GM12878 (cell line): ENCODE results near the gene IFT25. TPM values are rescaled to one million over a fixed set of nuclear protein-coding genes. Genes with fewer than 3 reads are reported as not detected.
"Not testable (repeated sequence)": the region's sequence is repeated elsewhere in the genome, so short reads cannot be mapped to it uniquely, and the experiment has no call there.

Experiments used
- ATAC-seq: fragments of 200-7000 bp; cut with Tn5 transposase; 3 replicates; pipeline ENCODE4 v1.9.1; 2020; ENCODE audit warnings: mild to moderate bottlenecking, moderate library complexity
- BruUV-seq: library from RNA; stranded (reverse); fragments of 400-500 nt; replicated peaks from 2 replicates; lab custom pipeline; 2021; lab: Mats Ljungman, UMichigan
- CTCF ChIA-PET: fragments of 300-600 bp; sonication (Branson Sonifier 250); formaldehyde crosslinking; extraction: SDS; loops from one replicate; lab custom pipeline; 2021; ENCODE audit warnings: inconsistent platforms; lab: Yijun Ruan, JAX
- POLR2A ChIA-PET: fragments of 350-600 bp; formaldehyde crosslinking; extraction: SDS; loops from one replicate; lab custom pipeline; 2021; ENCODE audit warnings: inconsistent platforms; lab: Charles Lee
- RAD21 ChIA-PET: fragments of 300-600 bp; sonication (Branson Sonifier 250); formaldehyde crosslinking; loops from one replicate; lab custom pipeline; 2023; ENCODE audit warnings: antibody characterized with exemption; ENCODE audit not compliant: unreplicated experiment; lab: Charles Lee
- SMC1A ChIA-PET: fragments of 300-600 bp; sonication (Branson Sonifier 250); formaldehyde crosslinking; loops from one replicate; lab custom pipeline; 2023; ENCODE audit not compliant: unreplicated experiment, uncharacterized antibody; lab: Charles Lee
- DNase-seq: peaks from one replicate; pipeline ENCODE4 v3.0.0-alpha.2; 2011; ENCODE audit warnings: low read depth, low spot score
- FAIRE-seq: peaks from 3 replicates; lab custom pipeline; 2011; peaks lifted over from hg19 to GRCh38; lab: Jason Lieb, UNC
- H2AFZ ChIP-seq: 2 replicates; pipeline ENCODE4 v1.6.0; 2011; ENCODE audit warnings: low read depth, low read length, control low read depth; ENCODE audit not compliant: control insufficient read depth
- H3K27ac ChIP-seq: 2 replicates; pipeline ENCODE4 v1.5.1; 2011; ENCODE audit warnings: control low read depth; ENCODE audit not compliant: control insufficient read depth, insufficient read depth
- H3K27me3 ChIP-seq, 2 experiments: replicated peaks in 1 of 2; 2 replicates each; pipeline versions ENCODE4 v1.6.0 to v1.6.1; 2011; ENCODE audit warnings: low read length in 1 of 2; ENCODE audit not compliant: control insufficient read depth in 2 of 2, insufficient read depth in 2 of 2
- H3K36me3 ChIP-seq, 2 experiments: 2 replicates each; pipeline ENCODE4 v1.5.1; 2011; ENCODE audit warnings: low read length in 1 of 2; ENCODE audit not compliant: control insufficient read depth in 2 of 2, insufficient read depth in 2 of 2
- H3K4me1 ChIP-seq: 2 replicates; pipeline ENCODE4 v1.6.1; 2011; ENCODE audit warnings: mild to moderate bottlenecking, low read length, moderate library complexity, mixed read lengths; ENCODE audit not compliant: control insufficient read depth, insufficient read depth
- H3K4me2 ChIP-seq: 2 replicates; pipeline ENCODE4 v1.6.0; 2011; ENCODE audit warnings: control low read depth; ENCODE audit not compliant: control insufficient read depth, insufficient read depth
- H3K4me3 ChIP-seq: fragments of 200-600 bp; sonication (generic); 2 replicates; pipeline ENCODE4 v1.5.1; 2016
- H3K79me2 ChIP-seq: 2 replicates; pipeline ENCODE4 v1.6.0; 2011; ENCODE audit warnings: low read length; ENCODE audit not compliant: control insufficient read depth, insufficient read depth
- H3K9ac ChIP-seq: 2 replicates; pipeline ENCODE4 v1.8.0; 2011; ENCODE audit warnings: low read length, control low read depth, mixed read lengths; ENCODE audit not compliant: control insufficient read depth, insufficient read depth
- H3K9me3 ChIP-seq: replicated peaks from 3 replicates; pipeline ENCODE4 v1.5.1; 2011; ENCODE audit warnings: mild to moderate bottlenecking, low read length; ENCODE audit not compliant: control insufficient read depth, insufficient read depth
- H4K20me1 ChIP-seq: 2 replicates; pipeline ENCODE4 v1.6.0; 2011; ENCODE audit not compliant: control insufficient read depth, insufficient read depth
- GATAD2B ChIP-seq: fragments of 450-650 bp; conservative IDR thresholded peaks from 2 replicates; pipeline ENCODE4 v1.6.1; 2017; ENCODE audit warnings: low read depth, mild to moderate bottlenecking, moderate library complexity
- MLLT1 ChIP-seq: fragments of 450-650 bp; IDR thresholded peaks from 2 replicates; pipeline ENCODE4 v1.6.1; 2016; ENCODE audit warnings: mild to moderate bottlenecking
- NR2C1 ChIP-seq: fragments of 450-650 bp; IDR thresholded peaks from 2 replicates; pipeline ENCODE4 v1.6.1; 2017; ENCODE audit warnings: antibody characterized with exemption, mild to moderate bottlenecking, moderate library complexity
- SP1 ChIP-seq: IDR thresholded peaks from one replicate; pipeline ENCODE4 v1.6.1; 2011; ENCODE audit warnings: low read depth, low read length
- STAT3 ChIP-seq: IDR thresholded peaks from 2 replicates; pipeline ENCODE4 v1.6.1; 2011; ENCODE audit warnings: low read depth, low read length, improper control_type of control experiment
- WGBS: methylation state at CpG from one replicate; pipeline ENCODE4 v1.1.6; 2016; ENCODE audit warnings: low lambda C conversion rate; ENCODE audit not compliant: insufficient replicate concordance, insufficient coverage; ENCODE audit errors: missing lambda C conversion rate; 5-methylcytosine and 5-hydroxymethylcytosine counted together
- in situ Hi-C: fragments of 300-500 bp; cut with MboI; formaldehyde crosslinking; loops from 9 replicates; pipeline ENCODE4 v1.14.3; 2018; ENCODE audit warnings: mixed read lengths
- intact Hi-C: fragments of 100-400 bp; cut with micrococcal nuclease; formaldehyde crosslinking; loops from one replicate; pipeline ENCODE4 v1.14.2; 2022; ENCODE audit not compliant: unreplicated experiment
- polyA plus RNA-seq, 11 experiments: library from polyadenylated mRNA; depleted of rRNA in 4 of 11; unstranded in 6 of 11; stranded (reverse) in 5 of 11; fragments of >200 nt; fragmentation: Nextera tagmentation in 4 of 11; fragmentation: Illumina TruSeq in 1 of 11; extraction: Ambion mirVana in 4 of 11; extraction: Trizol in 1 of 11; gene quantifications; 1 replicate in 1 of 11; 2 replicates in 10 of 11; pipeline versions ENCODE4 v1.2.1 to v1.2.3, GENCODE V29; 2011 to 2016; ENCODE audit warnings: inconsistent platforms in 2 of 11, missing spikeins in 2 of 11, low read depth in 1 of 11
- total RNA-seq, 4 experiments: library from RNA; depleted of rRNA in 3 of 4; stranded (reverse); fragments of >200 nt in 3 of 4; fragmentation: Illumina TruSeq in 1 of 4; extraction: Trizol in 1 of 4; gene quantifications; 2 replicates each; pipeline versions ENCODE4 v1.2.1 to v1.2.3, GENCODE V29; 2013 to 2021

The IFT25 gene
- total and polyA plus RNA-seq, 10 of the 15 experiments (the other 5 are each of a cell fraction or from before 2014, with no cell fraction given) = 55.7 to 242 (median 131) TPM

- peak; percentile 48; the same call in 1 of the 2 replicates for TF ChIP-seq MLLT1
- peak; percentile 53 for TF ChIP-seq SP1
- TF ChIP-seq STAT3 = no peak
- peak; percentile 73 for TF ChIP-seq GATAD2B
- 0 out of 2 replicates have a peak, but pooled peaks have one; percentile 12 for TF ChIP-seq NR2C1
Measured at GRCh38 chr1:53945433-53946251, at the start of gene IFT25 (continued).

DNA sequence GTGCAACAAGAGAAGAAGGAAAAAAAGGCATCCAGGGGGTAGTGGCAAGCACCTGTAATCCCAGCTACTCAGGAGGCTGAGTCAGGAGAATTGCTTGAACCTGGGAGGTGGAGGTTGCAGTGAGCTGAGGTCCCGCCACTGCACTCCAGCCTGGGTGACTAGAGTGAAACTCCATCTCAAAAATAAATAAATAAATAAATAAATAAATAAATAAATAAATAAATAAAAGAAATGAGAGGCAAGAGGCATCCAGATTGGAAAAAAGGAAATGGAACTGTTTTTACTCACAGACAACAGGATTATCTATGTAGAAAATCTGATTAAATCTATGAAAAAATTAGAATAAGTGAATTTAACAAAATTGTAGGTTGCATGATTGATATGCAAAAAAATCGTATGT is 49.0 kb upstream of the IFT25 start:
- POLR2A ChIA-PET, BruUV-seq, H3K9ac ChIP-seq, H3K9me3 ChIP-seq, intact Hi-C loops, H3K4me1 ChIP-seq, H3K4me2 ChIP-seq, H3K27ac ChIP-seq, H3K79me2 ChIP-seq, H3K36me3 ChIP-seq, H2AFZ ChIP-seq, CTCF ChIA-PET, DNase-seq, in situ Hi-C loops, H3K4me3 ChIP-seq, H4K20me1 ChIP-seq, FAIRE-seq, SMC1A ChIA-PET, RAD21 ChIA-PET, H3K27me3 ChIP-seq, ATAC-seq: not testable (repeated sequence)
- WGBS = 0% methylated on average over 2 of the region's 2 CpGs
